PC-9 (cell line): Measurements from ENCODE around the gene AMBRA1.

Experiments used
- EZH2 ChIP-seq: fragments of 200-600 bp; sonication (generic); IDR thresholded peaks from 2 replicates; pipeline ENCODE4 v1.8.0; 2017; ENCODE audit warnings: antibody characterized with exemption, low read depth
- TF ChIP-seq, protein P1 (sequence below): fragments of 200-600 bp; sonication (generic); conservative IDR thresholded peaks from 2 replicates; pipeline ENCODE4 v1.6.1; 2017; ENCODE audit warnings: mixed run types, antibody characterized with exemption, mild to moderate bottlenecking, moderate library complexity

DNA sequence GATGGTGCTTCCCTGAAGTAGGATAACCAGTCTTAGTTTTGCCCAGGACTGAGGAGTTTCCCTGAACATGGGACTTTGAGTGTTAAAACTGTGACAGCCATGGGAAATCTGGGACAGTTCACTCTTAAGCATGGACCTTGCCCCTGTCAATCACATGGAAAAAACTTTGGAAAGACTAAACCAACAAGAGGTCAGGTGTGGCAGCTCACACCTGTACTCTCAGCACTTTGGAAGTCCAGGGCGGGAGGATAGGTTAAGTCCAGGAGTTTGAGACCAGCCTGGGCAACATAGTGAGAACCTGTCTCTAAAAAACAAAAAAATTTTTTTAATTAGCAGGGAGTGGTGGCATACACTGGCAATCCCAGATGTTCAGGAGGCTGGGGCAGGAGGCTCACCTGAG, 3.3 kb upstream of the AMBRA1 start:
- TF ChIP-seq EZH2, result no peak
- TF ChIP-seq, protein P1, sequence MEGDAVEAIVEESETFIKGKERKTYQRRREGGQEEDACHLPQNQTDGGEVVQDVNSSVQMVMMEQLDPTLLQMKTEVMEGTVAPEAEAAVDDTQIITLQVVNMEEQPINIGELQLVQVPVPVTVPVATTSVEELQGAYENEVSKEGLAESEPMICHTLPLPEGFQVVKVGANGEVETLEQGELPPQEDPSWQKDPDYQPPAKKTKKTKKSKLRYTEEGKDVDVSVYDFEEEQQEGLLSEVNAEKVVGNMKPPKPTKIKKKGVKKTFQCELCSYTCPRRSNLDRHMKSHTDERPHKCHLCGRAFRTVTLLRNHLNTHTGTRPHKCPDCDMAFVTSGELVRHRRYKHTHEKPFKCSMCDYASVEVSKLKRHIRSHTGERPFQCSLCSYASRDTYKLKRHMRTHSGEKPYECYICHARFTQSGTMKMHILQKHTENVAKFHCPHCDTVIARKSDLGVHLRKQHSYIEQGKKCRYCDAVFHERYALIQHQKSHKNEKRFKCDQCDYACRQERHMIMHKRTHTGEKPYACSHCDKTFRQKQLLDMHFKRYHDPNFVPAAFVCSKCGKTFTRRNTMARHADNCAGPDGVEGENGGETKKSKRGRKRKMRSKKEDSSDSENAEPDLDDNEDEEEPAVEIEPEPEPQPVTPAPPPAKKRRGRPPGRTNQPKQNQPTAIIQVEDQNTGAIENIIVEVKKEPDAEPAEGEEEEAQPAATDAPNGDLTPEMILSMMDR, result no peak
